HepG2 (cell line): ENCODE data around the gene SDE2.

ENCODE experiments used
- ATF6 ChIP-seq: sonication (generic); formaldehyde crosslinking; conservative IDR thresholded peaks from 2 replicates; pipeline ENCODE4 v1.4.0; 2020; ENCODE audit warnings: missing genetic modification reagents
- HIVEP1 ChIP-seq: sonication (generic); formaldehyde crosslinking; IDR thresholded peaks from 2 replicates; pipeline ENCODE4 v1.4.0; 2020; ENCODE audit warnings: mild to moderate bottlenecking, missing genetic modification reagents
- RAD21 ChIP-seq: fragments of 450-650 bp; formaldehyde crosslinking; IDR thresholded peaks from 2 replicates; pipeline ENCODE4 v1.5.0; 2020; ENCODE audit warnings: mild to moderate bottlenecking
- ZFX ChIP-seq: sonication (generic); formaldehyde crosslinking; IDR thresholded peaks from 2 replicates; pipeline ENCODE4 v1.4.0; 2020; ENCODE audit warnings: mild to moderate bottlenecking, low read depth, missing genetic modification reagents, moderate library complexity
- ZNF282 ChIP-seq: fragments of 450-650 bp; IDR thresholded peaks from 2 replicates; pipeline ENCODE4 v1.6.1; 2018; ENCODE audit not compliant: partially characterized antibody
- ZNF530 ChIP-seq: sonication (generic); formaldehyde crosslinking; IDR thresholded peaks from 2 replicates; pipeline ENCODE4 v1.5.0; 2020; ENCODE audit warnings: low read depth, mild to moderate bottlenecking, missing genetic modification reagents
- ZNF556 ChIP-seq: sonication (generic); formaldehyde crosslinking; IDR thresholded peaks from 2 replicates; pipeline ENCODE4 v1.4.0; 2020; ENCODE audit warnings: mild to moderate bottlenecking, missing genetic modification reagents, borderline replicate concordance
- ZNF737 ChIP-seq: sonication (generic); formaldehyde crosslinking; IDR thresholded peaks from 2 replicates; pipeline ENCODE4 v1.5.0; 2020; ENCODE audit warnings: missing genetic modification reagents, mild to moderate bottlenecking, borderline replicate concordance
- ZZZ3 ChIP-seq: sonication (generic); formaldehyde crosslinking; IDR thresholded peaks from 2 replicates; pipeline ENCODE4 v1.4.0; 2020; ENCODE audit warnings: missing genetic modification reagents, mild to moderate bottlenecking, borderline replicate concordance
- TF ChIP-seq, protein P1 (sequence below): sonication (generic); formaldehyde crosslinking; IDR thresholded peaks from 2 replicates; pipeline ENCODE4 v1.8.1; 2023; ENCODE audit warnings: missing genetic modification reagents, mild to moderate bottlenecking, borderline replicate concordance

GRCh38 chr1:226027538-226028217 lies 28.5 kb upstream of the SDE2 start:
- TF ChIP-seq RAD21 (CRISPR knock-in tag) (no peak), ZFX (CRISPR knock-in tag) (no peak), ZZZ3 (CRISPR knock-in tag) (no peak), ZNF530 (CRISPR knock-in tag) (no peak), ATF6 (CRISPR knock-in tag) (no peak), ZNF737 (CRISPR knock-in tag) (no peak), ZNF556 (CRISPR knock-in tag) (no peak), HIVEP1 (CRISPR knock-in tag) (no peak), ZNF282 (no peak)
- TF ChIP-seq, protein P1, sequence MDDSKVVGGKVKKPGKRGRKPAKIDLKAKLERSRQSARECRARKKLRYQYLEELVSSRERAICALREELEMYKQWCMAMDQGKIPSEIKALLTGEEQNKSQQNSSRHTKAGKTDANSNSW (CRISPR knock-in tag) = no peak
